Choroid plexus epithelial cell (primary cell): ENCODE measurements around the gene RERE.
A peak's percentile ranks its signal among the peaks of the same experiment; 100 is the strongest.

ENCODE experiments used
- DNase-seq: peaks from one replicate; pipeline ENCODE4 v3.0.0-alpha.2; 2010; ENCODE audit warnings: low read depth
- H3K4me3 ChIP-seq: 2 replicates; pipeline ENCODE4 v1.5.1; 2011; ENCODE audit warnings: low read depth, mild to moderate bottlenecking, control low read depth, low read length, moderate library complexity
- CTCF ChIP-seq: conservative IDR thresholded peaks from 2 replicates; pipeline ENCODE4 v1.5.1; 2011; ENCODE audit warnings: low read depth, mild to moderate bottlenecking, control low read depth, inconsistent platforms, low read length, moderate library complexity

RERE gene

GRCh38 chr1:8590721-8591351 lies 226.6 kb downstream of the RERE start:
- TF ChIP-seq CTCF = no peak
- no peak overlapping the region for H3K4me3 ChIP-seq
- DNase-seq = peak; percentile 43

- H3K4me3 ChIP-seq = no peak overlapping the region
- TF ChIP-seq CTCF = no peak
- no peak for DNase-seq
Measured at GRCh38 chr1:8589571-8589970, 227.9 kb downstream of the RERE start.

GRCh38 chr1:8587784-8588183 lies 229.7 kb downstream of the RERE start:
- no peak for DNase-seq
- no peak for TF ChIP-seq CTCF
- no peak overlapping the region for H3K4me3 ChIP-seq

- TF ChIP-seq CTCF = no peak
- no peak overlapping the region for H3K4me3 ChIP-seq
- DNase-seq = no peak
Measured at GRCh38 chr1:8586438-8586837, 231.0 kb downstream of the RERE start.

GRCh38 chr1:8584316-8584715 lies 233.1 kb downstream of the RERE start:
- no peak overlapping the region for H3K4me3 ChIP-seq
- no peak for TF ChIP-seq CTCF
- no peak for DNase-seq

DNA sequence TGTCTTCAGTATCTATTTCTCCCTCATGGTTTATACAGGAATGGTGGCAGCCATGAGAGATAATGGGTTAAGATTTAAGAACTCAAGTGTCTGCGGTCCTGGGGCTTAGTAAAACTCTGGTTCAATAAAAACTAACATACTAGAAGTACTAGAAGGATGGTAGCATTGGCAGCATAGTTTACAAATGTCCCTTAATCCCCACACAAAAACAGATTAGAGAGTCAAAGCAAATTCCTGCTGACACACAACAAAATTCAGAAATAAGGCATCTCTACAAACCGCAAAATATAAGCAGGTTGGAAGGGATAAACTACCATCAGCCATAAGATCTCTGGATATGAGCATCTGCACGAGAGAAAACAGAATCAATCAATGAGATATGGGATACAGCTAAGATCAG lies 234.4 kb downstream of the RERE start:
- no peak for DNase-seq

More for the DNA sequence above, 234.4 kb downstream of the RERE start:
- no peak overlapping the region for H3K4me3 ChIP-seq
- no peak for TF ChIP-seq CTCF
